T-helper 1 cell treated with Interleukin-12 subunit alpha and Interleukin-12 subunit beta and Interleukin-4 antibody, amounts not matched to agents 30 ng/mL and 1 ng/mL, for 36 hours (primary cell): ENCODE results near the gene LHFPL2. TPM values are rescaled to one million over a fixed set of nuclear protein-coding genes. Genes with fewer than 3 reads are reported as not detected.

Experiments
- intact Hi-C: fragments of 100-400 bp; cut with micrococcal nuclease; formaldehyde crosslinking; loops from one replicate; pipeline ENCODE4 v1.15.1; 2024
- total RNA-seq: library from RNA; stranded (reverse); gene quantifications from 2 replicates; pipeline ENCODE4 v1.2.3, GENCODE V29; 2022

LHFPL2 gene
- total RNA-seq, 1 donor from 2014 or later: 0.25 TPM

- intact Hi-C loops: no loop called here
Measured at GRCh38 chr5:78547183-78547582, 101.4 kb downstream of the LHFPL2 start.

- intact Hi-C loops: no loop called here
Measured at GRCh38 chr5:78546276-78546996, 102.1 kb downstream of the LHFPL2 start.

- intact Hi-C loops: no loop called here
Measured at GRCh38 chr5:78545406-78545805, 103.2 kb downstream of the LHFPL2 start.

- intact Hi-C loops: no loop called here
Measured at GRCh38 chr5:78544561-78545201, 103.9 kb downstream of the LHFPL2 start.

- intact Hi-C loops: no loop called here
Measured at GRCh38 chr5:78543916-78544315, 104.7 kb downstream of the LHFPL2 start.

GRCh38 chr5:78543292-78543691 lies 105.3 kb downstream of the LHFPL2 start:
- intact Hi-C loops: no loop called here

- intact Hi-C loops: no loop called here
Measured at GRCh38 chr5:78542321-78542840, 106.2 kb downstream of the LHFPL2 start.

- intact Hi-C loops: no loop called here
Measured at GRCh38 chr5:78541086-78541654, 107.4 kb downstream of the LHFPL2 start.

- intact Hi-C loops: no loop called here
Measured at GRCh38 chr5:78540335-78541085, 108.1 kb downstream of the LHFPL2 start.

GRCh38 chr5:78538240-78538850 lies 110.2 kb downstream of the LHFPL2 start:
- intact Hi-C loops: no loop called here

- intact Hi-C loops: no loop called here
Measured at GRCh38 chr5:78537821-78538220, 110.8 kb downstream of the LHFPL2 start.

- intact Hi-C loops: no loop called here
Measured at GRCh38 chr5:78537411-78537810, 111.2 kb downstream of the LHFPL2 start.

DNA sequence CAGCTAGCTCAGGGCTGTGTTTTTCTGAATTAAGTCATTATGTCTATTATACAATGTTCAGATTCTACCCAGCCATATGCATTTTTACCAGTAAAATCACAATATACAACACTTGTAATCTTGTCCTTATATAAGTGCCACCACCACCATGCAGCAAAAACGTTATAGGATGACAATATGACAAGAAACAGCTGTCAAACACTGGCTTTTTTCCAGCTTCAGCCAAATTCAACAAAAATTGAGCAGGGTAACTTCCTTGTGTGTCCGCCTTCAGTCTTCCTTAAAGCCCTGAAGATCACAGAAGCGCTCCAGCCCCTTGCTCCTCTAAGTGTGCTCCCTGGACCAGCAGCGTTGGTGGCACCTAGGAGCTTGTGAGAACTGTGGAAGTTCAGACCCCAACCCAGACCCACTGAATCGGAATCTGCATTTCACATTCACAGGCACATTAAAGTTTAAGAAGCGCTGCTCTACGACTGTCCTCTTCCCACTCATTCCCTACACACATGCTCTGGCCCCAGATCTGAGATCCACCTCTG lies 111.8 kb downstream of the LHFPL2 start:
- intact Hi-C loops: no loop called here

- intact Hi-C loops: no loop called here
Measured at GRCh38 chr5:78534905-78535200, 113.7 kb downstream of the LHFPL2 start.

- intact Hi-C loops: no loop called here
Measured at GRCh38 chr5:78534148-78534904, 114.2 kb downstream of the LHFPL2 start.

DNA sequence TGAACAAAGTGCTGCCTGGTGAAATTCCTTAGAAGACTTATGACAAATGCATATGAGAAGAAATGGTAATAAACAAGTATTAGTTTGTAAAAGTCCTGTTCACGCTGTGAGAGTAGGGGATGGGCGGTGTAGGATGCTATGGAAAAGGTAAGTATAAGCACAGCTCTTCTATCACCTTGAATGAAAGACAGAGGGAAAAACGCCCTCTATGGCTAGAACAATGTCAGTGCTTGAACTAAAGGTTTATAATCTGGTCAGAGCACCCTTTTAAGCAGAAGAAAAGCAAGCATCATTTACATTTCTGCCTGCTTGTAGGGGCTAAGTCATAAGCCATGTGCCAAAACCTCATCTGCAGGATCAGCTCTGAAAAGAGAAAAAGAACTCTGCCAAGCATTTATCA lies 115.2 kb downstream of the LHFPL2 start:
- intact Hi-C loops: loop anchor here (1.0 to 2.0 kb wide), 2 partner anchors 65 to 213 kb away; no protein-coding TSS in a partner anchor

- intact Hi-C loops: no loop called here
Measured at GRCh38 chr5:78530342-78531096, 118.1 kb downstream of the LHFPL2 start.

GRCh38 chr5:78527925-78528324 lies 120.6 kb downstream of the LHFPL2 start:
- intact Hi-C loops: no loop called here

GRCh38 chr5:78527054-78527859 lies 121.3 kb downstream of the LHFPL2 start:
- intact Hi-C loops: no loop called here
